Measurements from ENCODE around the gene ZBTB38.

ZBTB38 gene

DNA sequence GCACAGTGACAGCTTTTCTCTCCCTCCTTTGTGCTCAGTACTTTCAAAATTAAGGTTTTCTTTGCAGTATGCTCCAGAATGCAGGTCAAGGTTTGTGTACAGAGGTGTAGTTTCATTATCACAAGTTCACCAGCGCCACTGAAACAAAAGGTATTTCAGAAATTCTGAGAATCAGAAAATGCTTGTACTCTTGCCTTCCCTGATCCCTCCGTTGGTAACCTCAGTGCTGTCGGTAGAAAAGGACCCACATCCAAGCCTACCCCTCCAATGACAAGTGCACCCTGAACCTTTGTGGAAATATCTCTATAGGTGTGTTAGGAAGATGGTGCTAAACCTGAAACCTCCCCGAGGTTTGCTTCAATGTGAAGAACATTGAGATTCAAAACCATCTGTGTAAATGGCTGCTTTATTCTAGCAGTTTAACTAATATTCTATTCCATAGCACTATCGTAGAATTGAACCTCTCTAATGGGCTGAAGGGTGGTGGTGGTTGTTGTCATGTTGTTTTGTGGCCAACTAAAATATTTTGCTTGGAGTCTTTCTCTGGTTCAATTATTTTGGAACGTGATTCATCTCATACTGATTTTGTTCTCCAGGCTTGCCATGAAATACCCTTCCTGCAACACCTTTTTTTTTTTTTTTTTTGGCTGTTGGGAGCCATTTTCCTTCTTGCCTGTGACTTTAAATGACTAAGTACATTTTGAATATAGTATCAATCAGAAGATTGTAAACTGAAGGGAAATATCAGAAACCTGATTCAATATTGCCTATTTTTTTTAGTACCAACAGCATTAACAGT lies 20.7 kb downstream of the ZBTB38 start:
- no peak for DNase-seq

DNA sequence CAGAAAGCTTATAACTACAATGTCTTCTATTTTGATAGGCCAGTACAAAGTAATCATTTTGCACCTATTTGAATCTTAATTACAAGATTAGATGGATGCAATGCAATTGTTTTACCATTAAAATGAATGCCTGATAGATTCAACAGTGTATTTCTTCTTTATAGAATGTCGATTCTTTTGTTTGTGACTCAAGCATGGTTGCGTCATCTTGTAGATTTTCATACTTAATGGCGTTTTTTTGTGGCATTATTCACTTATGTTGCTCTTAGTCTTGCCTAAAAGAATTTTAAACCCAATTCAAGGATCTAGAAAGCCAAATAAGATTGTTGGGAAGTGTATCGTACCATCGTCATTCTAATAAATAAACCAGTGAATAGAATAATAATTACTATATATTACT lies 21.4 kb downstream of the ZBTB38 start:
- DNase-seq: no peak

DNA sequence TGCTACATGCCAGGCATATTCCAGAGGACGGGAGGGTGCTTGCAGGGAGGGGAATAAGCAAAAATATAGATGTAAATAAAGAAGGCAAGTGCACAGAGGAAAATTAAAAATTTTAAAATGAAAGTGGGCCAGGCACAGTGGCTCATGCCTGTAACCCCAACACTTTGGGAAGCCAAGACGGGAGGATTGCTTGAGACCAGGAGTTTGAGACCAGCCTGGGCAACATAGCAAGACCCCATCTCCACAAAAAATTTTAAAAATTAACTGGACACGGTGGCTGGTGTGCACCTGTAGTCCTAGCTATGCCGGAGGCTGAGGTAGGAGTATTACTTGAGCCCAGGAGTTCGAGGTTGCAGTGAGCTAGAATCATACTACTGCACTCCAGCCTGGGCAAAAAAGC lies 22.4 kb downstream of the ZBTB38 start:
- no peak for DNase-seq

DNA sequence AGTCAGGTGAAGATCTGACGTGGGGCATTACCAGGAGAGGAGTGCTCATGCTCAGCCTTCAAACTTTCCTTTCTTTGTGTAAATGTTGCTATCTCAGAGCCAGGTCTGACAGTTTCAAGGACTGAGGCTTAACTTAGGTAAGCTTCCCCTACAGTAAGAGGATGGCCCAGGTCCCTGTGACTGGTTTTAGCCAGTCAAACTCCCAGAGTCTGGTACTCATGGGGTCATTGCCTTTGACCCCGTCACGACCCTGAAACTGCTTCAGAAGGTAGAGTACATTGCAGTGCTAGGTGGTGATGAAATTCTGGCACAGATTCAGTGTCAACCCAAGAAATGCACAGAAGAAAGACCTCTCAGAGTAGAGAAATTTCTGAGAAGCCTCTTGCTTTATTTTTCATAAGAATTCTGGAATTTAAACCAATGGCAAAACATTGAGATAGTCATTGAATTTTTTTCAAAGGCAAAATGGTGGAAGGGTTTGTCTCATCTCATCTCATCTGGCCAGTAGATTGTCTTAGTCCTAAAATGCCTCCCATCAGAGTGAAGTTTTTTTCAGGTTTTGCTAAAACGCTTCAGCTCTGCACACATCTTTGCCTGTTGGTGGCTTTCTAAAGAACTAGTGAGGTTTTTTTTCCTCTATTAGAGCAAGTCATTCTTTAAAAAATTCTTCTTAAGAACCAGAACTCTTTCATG lies 23.1 kb downstream of the ZBTB38 start:
- no peak for DNase-seq

DNA sequence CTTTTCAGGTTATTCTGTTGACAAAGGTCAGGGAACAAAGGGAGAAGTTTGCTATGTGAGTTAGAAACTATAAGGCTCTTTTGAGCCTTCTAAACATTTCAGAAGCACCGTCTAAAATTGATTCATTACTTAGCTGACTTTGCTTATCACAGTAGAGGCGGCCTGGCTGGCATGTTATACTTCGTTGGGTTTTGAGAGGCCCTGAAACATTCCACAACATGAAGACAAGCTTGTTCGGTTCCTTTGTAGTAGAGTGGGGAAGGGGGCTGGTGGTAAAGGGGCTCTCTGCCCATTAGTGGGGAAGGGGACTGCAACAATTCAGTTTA lies 23.6 kb downstream of the ZBTB38 start:
- no peak for DNase-seq

DNA sequence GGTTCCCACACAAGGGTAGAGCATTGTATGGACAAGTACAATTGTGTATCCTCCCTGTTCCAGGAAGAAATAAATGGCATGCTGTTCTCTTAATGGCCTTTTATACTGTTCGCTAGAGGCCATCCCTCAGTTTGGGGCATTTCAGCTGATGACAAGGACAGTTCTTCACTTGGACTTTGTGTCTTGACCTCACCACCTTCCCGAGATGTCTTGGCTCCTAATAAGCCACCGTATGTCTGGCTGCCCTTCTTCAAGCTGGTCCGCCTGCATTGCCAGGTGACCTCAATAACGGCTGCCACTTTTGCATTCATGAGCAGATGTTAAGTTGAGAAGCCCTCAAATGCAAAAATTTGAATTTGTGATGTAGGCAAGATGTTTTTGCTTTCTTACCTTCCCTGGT lies 24.1 kb downstream of the ZBTB38 start:
- no peak for DNase-seq

DNA sequence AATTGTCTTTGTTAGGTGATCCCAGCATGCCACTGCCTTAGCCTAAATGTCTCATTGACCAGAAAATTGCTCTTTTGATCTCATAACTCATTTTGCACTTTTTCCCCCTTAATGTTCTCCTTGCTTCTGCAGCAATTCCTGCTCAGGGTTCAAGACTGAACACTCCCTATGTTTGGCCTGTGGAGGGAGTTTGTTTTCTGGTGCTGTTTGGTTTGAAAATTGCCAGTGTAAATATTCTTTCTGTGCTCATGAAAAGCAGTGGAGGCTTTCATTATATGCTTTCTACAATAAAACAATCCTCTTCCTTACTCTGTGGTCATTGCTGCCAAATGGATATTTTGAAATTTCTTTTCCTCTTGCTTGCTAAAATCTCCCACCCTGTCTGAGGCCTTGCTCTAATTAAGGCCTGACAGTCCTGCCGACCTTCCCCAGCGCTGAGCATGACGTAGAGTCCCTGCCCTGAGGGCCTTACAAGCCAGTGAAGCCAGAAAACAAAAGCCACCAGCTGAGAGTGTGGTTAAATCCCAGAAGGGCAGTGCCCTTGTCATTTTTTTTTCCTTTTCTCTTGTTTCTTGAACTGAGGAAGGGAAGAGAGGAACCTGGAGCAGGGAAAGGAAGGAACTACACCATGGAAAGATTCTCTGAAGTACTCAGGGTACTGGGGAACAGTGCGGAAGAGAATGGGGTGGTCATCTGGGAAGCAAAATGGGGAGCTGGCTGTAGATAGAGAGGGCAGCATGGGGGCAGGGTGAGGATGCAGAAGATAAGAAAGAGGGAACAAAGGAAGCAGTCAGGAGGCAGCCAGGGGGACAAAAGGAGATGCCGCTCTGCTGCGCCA lies 24.8 kb downstream of the ZBTB38 start:
- no peak for DNase-seq

DNA sequence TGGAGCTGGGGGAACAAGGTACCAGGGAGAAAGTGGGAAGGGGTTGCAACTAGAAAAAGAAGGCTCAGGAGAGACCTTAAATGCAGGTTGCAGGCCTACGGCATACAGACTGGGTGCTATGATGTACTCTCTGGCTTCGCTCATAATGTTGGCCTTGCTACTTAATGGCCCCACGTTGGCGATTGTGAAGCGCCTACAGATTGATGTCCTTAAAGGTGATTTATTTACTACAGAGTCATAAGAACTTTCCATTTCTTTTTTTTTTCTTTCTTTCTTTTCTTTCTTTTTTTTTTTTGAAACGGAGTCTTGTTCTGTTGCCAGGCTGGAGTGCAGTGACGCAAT lies 25.4 kb downstream of the ZBTB38 start:
- no peak for DNase-seq

DNA sequence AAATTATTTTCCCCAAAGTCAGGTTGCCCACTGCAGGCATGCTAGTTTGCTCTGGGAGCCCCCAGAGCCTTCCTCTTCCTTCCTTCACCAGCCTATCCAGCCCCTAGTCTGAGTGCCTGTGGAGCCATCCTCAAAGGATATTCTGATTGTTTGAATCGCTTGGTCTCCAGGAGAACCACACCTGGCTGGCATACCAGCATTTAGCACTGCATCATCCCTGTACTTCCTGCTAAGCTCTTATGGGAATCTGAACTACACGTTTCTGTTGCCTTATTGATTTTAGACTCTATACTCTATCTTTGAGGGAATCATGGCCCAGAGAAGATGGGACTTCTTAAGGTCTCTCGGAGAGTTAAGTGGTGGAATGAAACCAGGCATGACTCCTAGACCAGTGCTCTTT lies 26.3 kb downstream of the ZBTB38 start:
- DNase-seq: no peak

DNA sequence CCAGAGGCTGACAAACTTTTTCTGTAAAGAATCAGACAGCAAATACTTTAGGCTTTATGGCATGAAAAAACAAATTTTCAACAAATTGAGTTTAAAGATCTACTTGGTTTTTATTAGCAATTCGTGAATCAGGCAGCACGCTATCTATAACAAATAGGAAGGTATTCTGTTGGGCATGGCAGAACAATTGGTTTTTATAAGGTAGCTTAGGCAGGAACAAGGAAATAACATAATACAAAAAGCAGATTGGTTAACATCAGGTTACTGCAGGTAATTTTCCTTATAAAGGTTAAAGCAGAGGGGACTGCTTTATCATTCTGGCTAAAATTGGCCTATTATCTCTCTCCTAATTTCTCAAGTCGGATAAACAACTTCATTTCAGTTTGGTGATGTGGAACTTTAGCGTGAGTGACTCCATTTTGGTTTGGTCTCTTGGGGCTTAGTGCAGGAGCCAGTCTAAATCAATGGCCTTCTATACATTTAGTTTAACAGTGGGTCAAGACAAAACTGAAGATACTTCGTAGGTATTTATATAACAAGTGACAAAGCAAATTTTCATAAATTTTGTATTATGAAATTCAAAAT lies 26.8 kb downstream of the ZBTB38 start:
- DNase-seq: no peak

DNA sequence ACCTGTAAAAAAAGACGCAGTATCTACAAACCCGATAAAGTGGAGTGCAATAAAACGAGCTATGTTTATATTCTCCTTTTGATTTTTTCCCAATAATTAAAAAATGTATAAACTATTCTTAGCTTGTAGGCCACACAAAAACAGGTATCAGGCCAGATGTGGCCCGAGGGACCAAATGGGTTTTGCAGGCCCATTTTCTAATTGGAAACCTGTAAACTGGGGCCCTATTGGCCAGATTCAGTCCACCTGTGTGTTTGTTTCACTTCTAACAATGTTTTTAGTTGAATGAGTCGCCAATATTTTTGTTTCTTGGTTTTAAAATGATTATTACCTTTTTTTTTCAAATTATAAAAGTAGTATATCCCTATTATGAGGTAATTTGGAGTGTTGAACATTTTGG lies 29.7 kb downstream of the ZBTB38 start:
- DNase-seq: no peak

DNA sequence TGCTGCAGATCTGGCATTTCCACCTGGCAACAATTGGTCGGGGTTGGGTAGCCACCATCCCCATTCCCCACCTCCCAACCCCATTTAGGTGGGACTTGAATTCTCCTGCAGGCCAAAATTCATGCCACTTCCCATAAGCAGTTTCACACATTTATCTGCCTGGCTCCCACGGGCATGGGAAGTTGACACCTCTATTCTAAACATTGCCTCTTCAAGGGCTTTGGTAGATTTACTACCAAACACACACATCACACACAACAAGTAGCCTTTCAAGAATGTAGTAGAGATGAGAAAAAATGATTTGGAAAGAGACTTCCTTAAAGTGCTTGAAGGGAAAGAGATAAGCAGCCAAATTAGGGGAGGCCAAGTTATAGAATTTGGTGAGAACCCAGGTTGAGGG lies 30.9 kb downstream of the ZBTB38 start:
- DNase-seq: no peak

DNA sequence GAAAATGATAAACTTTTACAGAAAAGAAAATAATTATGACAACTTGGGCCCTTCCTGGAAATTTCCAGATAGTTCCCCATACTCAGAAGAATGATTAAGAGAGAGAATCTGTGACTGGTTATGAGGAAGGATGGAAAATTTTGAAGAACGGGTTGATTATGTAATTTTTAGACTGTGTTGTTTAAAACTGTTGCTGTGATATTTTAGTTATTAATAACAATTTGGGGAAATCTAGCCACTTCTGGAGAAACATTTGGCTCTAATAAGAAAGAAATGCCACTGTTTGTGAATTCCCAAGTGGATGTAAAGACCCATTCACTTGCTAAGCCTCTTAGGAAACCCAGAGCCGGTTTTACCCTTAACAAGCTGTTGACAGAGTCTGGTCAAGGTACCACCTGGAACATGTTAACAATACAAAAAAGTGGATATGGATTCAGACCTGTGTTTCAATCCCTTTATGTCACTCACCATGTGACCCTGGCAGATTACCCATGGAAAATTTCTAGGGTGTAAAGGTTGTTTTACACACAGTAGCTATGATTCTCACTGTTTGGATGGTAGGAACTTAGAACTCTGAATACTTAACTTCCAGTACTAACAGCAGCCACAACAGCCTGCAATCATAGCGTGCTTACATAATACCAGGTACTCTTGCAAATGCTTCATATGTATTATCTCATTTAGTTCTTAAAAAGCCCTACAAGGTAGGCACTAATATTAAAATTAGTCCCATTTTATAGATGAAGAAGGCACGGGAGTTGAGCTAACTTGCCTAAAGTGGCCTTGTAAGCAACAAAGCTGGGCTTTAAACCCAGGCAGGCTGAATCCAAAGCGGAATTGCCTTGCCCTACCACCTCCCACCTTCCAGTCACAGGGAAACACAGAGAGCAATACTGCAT lies 32.0 kb downstream of the ZBTB38 start:
- no peak for DNase-seq

DNA sequence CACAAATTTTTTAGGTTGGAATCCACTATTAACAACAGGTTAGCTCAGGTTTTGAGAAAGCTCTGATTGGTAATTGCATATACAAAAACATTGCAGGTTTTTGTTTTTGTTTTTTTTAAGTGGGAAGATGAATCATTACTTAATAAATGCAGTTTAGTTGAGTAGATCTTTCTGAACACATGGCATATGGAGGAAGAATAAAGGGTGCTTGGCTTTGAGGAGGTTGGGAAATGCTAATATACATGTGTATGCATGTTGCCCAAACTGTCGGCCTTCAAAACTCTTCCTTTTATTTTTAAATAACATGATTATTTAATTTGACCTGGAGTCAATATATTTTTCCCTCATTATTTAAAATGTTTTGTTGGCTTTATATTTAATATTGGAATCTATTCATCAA lies 32.8 kb downstream of the ZBTB38 start:
- no peak for DNase-seq

DNA sequence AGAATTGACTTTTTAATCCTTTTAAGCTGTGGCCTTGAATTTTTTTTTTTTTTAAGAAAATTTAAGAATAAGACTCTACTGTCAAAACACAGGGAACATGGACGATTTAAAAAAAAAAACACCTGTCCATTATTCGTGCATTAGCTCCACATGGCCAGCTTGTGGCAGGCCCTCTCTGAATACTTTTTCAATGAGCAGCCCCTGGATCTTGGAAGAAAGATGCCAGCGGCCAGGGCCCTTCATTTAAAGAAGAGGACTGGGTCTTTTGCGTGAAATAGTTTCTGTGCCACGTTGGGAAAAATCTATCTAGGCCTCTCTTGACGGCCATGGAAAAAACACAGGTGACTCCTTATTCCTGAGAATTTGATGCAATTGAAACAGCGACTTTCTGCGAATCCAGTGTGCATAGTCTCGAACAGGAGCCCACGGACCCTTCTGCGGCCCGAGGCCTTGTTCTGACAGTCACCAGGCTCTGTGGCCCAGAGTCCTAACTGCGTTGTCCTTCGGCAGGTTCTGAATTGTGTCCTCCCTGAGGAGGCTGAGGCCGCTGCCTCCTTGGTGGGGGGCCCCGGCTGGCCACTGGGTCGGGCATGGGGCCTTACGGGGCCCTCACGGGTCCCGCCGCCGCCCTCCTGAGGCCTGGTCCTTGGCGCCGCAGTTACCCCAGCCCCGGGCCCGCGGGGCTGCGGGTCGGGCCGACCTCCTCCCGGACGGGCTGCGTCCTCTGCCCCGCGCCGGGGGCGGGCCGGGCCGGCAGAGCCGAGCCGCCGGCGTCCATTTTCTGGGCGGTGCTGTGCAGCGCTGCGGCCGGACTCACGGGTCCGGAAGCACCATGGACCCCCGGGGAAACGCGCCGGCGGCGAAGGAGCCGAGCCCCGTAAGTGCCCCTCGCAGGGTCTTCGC lies 33.5 kb downstream of the ZBTB38 start:
- DNase-seq: no peak

DNA sequence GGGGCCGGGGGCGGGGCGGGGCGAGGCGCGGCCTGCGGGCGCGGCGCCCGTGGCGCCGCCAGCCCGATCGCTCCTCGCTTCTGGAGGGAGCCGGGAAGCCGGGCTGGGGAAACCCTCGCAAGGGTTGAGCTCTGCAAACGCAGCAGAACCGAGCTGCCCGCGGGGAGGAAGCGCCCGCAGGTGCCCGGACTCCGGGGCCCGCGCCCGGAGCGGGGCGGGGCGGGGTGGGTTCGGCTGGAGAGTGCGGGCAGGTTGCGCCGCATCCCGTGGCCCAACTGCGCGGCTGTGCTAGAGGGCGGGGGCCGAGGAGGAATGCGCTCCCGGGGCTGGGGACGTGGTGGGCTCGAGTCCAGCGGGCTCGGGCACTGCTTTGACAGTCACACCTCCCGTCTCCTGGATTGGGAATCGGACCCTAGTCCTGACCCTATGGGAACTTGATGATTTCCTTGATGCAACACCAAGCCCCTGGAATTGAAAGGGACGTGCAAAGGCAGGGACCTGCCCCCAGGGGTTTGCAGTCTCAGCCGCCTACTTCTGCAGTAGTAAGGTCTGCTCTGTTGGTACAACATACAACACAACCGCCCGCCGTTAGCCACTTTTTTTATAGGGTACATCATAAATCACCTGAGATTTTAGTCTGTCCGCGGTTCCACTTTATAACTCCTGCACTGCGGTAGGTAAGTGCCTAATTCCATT lies 34.3 kb downstream of the ZBTB38 start:
- peak; percentile 70 for DNase-seq

DNA sequence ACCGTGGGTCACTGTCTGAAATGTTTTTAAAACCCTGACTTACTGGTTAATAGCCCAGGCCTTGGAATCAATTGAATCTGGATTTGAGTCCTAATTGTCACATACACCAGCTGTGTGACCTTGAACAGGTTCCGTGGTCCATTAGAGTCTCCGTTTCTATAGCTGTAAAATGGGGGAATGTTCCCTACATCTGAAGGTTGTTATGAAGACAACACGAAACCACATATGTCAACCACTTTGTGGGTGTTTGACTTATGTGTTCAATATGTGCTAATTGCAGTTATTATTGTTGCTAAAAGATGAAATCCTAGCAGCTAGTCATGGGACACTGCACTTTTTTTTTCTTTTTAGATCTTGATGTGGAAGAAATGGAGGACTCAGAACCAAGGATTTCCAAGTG lies 35.3 kb downstream of the ZBTB38 start:
- peak; percentile 49 for DNase-seq

DNA sequence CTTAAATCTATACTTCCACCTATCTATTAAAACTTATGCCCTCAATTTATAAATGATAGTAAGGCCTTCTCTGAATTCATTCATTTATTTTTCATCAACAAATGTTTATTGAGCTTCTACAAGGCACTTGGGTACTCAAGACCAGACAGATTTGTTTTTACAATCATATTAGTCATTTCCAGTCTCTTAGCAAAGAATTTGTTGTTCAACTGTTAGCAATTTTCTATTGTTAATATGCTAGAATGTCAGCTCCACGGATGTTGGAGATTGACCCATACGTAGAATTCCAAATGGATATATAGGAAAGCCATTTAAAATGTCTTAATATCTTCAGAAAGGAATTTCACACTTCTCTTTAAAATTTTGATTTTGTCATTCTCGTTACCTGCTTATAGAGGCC lies 36.7 kb downstream of the ZBTB38 start:
- DNase-seq: peak; percentile 69

DNA sequence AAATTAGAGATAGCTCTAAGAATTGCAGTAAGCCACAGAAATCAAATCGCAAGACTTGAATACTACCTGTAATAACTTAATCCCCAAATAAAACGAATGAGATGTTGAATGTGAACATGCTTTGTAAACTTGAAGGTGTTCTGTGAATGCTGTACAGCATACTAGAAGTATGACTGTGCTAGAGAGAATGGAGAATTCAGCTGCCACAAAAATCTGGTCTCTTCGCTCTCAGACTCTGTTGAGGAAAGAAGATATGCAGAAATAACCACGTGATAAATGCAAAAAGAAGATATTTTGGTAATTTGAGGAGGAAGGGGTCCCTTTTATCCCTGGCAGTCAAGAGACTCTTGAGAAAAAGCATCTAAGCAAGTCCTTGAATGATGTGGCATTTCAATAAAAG lies 37.3 kb downstream of the ZBTB38 start:
- peak; percentile 89 for DNase-seq

DNA sequence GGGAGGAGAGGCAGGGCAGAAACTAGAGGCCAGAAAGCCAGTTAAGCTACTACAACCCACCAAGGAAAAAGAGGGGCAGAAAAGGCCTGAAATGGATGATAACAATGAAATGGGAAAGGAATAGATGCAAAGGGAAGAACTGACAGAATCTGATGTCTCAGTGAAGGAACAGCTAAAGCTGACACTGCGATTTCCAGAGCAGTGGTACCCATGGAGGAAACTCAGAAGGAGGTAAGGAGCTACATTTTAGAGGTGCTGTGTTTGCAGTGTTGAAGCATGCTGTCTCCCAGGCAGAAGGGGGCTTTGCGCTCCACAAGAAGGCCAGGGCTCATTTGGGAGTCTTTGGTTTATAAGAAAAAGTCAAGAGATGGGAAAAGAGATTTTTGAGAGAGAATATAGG lies 38.0 kb downstream of the ZBTB38 start:
- no peak for DNase-seq

DNA sequence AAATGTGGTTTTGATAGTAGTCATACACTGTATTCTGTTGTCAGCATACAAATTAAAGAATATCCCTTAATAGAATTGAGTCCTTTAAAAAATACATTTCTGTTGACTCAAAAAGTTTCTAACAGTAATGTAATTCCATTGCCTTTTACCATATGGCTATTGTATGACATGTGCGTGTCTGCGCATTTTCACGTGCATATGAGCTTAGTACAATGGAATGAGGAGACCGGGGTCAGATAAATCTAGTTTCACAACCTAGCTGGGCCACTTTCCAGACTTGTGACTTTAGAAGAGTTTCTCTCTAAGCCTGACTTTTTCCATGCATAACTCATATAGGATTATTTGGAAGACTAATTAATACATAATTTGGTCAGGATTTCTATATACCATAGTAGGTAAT lies 38.7 kb downstream of the ZBTB38 start:
- DNase-seq: peak; percentile 99

Data from fibroblast of upper back skin (primary cell).